Adipocyte (in vitro differentiated cells): ENCODE measurements around the gene GRIK4.

Experiments used
- DNase-seq: peaks from one replicate; pipeline ENCODE4 v3.0.0-alpha.2; 2015; ENCODE audit warnings: low read depth
- H3K27me3 ChIP-seq: replicated peaks from 2 replicates; pipeline ENCODE4 v1.7.0; 2013; ENCODE audit warnings: mild to moderate bottlenecking, low read length, moderate library complexity; ENCODE audit not compliant: control insufficient read depth, insufficient read depth
- H3K36me3 ChIP-seq: 2 replicates; pipeline ENCODE4 v1.7.0; 2013; ENCODE audit warnings: low read length, mild to moderate bottlenecking, moderate library complexity; ENCODE audit not compliant: control insufficient read depth, insufficient read depth, severe bottlenecking
- H3K4me1 ChIP-seq: 2 replicates; pipeline ENCODE4 v1.7.0; 2013; ENCODE audit warnings: mild to moderate bottlenecking, low read length, moderate library complexity; ENCODE audit not compliant: control insufficient read depth, insufficient read depth
- H3K4me3 ChIP-seq: 2 replicates; pipeline ENCODE4 v1.7.0; 2013; ENCODE audit warnings: mild to moderate bottlenecking, low read length, moderate library complexity
- H3K9ac ChIP-seq: 2 replicates; pipeline ENCODE4 v1.7.0; 2013; ENCODE audit warnings: mild to moderate bottlenecking, low read length, moderate library complexity
- H3K9me3 ChIP-seq: 2 replicates; pipeline ENCODE4 v1.7.0; 2013; ENCODE audit warnings: mild to moderate bottlenecking, low read length, moderate library complexity; ENCODE audit not compliant: control insufficient read depth

The GRIK4 gene

DNA sequence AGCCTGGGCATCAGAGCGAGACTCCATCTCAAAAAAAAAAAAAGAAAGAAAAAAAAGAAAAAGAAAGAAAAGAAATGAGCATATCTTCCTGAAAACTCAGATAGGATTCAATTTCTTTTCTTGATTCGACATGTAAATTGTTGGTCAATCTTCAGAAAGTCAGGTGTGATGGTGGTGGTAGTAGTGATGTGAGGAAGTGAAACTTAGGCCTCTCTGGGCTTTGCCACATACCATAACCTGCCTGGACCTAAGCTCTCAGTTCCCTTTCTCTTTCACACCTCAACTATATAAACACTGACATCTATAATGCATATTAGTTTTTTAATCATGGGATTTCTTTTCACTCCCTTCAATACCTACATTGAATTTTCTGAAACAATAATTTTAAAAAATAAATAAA lies 414.4 kb downstream of the GRIK4 start:
- H3K36me3 ChIP-seq: no peaks in the 10 kb centered on the region
- H3K4me1 ChIP-seq: no peaks in the 10 kb centered on the region
- H3K27me3 ChIP-seq: peaks cover 17% of the 10 kb centered on the region
- peaks cover 7% of the 10 kb centered on the region for H3K9me3 ChIP-seq
- no peak for DNase-seq
- no peak overlapping the region for H3K4me3 ChIP-seq
- H3K9ac ChIP-seq: no peak overlapping the region

- Histone ChIP-seq H3K9ac (no peak overlapping the region), H3K36me3 (no peaks in the 10 kb centered on the region), H3K4me3 (no peak overlapping the region), H3K9me3 (peaks cover 7% of the 10 kb centered on the region), H3K27me3 (peaks cover 15% of the 10 kb centered on the region), H3K4me1 (no peaks in the 10 kb centered on the region)
- no peak for DNase-seq
Observed at GRCh38 chr11:120928627-120929026, 417.1 kb downstream of the GRIK4 start.

- Histone ChIP-seq H3K9me3 (peaks cover 7% of the 10 kb centered on the region), H3K36me3 (no peaks in the 10 kb centered on the region), H3K4me1 (no peaks in the 10 kb centered on the region), H3K4me3 (no peak overlapping the region), H3K27me3 (peaks cover 16% of the 10 kb centered on the region), H3K9ac (no peak overlapping the region)
- DNase-seq: peak; percentile 51
Observed at GRCh38 chr11:120929090-120929489, 417.5 kb downstream of the GRIK4 start.

GRCh38 chr11:120929664-120930154 lies 418.2 kb downstream of the GRIK4 start:
- H3K9me3 ChIP-seq: peaks cover 7% of the 10 kb centered on the region
- H3K36me3 ChIP-seq: no peaks in the 10 kb centered on the region
- DNase-seq: peak; percentile 41
- no peak overlapping the region for H3K9ac ChIP-seq
- no peak overlapping the region for H3K4me3 ChIP-seq
- peaks cover 21% of the 10 kb centered on the region for H3K27me3 ChIP-seq
- H3K4me1 ChIP-seq: no peaks in the 10 kb centered on the region

DNA sequence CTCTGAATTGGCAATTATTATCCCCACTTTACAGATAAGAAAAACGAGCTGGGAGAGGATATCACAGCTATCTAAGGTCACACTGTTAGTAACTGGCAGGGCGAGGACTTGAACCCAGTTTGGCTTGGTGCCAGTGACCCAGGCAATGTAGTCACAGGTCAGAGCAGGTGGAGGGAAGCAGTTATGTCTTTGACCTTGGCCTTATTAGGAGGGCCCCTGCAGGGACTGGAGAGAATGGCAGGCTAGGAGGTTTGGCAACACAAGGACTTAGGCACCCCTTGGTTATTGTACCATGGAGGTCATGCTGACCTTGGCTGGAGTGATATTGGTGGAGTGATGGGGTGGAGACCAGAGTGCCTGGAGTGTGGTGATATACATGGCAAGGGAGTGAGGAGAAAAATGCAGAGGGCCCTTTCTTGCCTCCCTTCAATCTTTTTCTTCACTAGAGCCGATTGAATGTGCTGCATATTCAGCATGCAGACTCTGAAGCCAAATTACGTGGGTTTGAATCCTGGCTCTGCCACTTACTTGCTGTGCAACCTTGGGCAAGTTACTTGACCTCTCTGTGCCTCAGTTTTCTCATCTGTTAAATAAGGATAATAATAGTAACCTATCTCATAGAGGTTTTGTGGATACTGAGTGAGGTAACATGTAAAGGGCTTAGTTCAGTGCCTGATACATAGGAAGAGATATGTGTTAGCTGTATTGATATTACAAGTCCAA lies 419.7 kb downstream of the GRIK4 start:
- H3K36me3 ChIP-seq: no peaks in the 10 kb centered on the region
- no peaks in the 10 kb centered on the region for H3K4me1 ChIP-seq
- H3K9me3 ChIP-seq: peaks cover 7% of the 10 kb centered on the region
- no peak for DNase-seq
- no peak overlapping the region for H3K4me3 ChIP-seq
- H3K9ac ChIP-seq: no peak overlapping the region
- H3K27me3 ChIP-seq: peaks cover 26% of the 10 kb centered on the region

DNA sequence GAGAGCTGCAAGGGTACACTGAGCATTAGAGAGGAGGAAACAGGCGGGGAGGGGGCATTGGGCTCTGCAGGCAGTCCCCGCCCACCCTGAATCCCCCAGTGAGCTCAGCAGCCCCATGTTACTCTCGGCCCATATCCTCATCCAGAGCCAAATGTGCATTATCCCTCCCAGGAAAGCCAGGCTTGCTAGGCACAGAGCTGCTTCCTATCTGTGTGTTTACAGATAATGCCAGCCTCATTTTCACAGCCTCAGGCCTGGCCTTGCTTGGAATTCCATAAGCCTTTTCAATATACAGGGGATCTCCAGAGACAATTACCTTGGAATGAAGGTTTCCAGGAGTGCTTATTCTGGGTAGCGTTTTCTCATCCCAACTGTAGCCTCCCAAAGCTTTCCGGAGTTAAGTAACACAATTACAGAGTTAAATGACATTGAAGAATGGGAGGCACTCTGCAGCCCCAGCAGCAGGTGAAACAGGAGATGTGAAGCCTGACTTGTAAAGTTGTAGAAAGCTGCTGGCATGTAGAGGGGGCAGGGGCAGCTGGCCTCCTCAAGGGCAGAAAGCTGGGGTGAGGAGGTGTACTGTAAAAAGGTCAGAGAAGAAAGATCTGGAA lies 420.9 kb downstream of the GRIK4 start:
- no peak overlapping the region for H3K4me3 ChIP-seq
- no peaks in the 10 kb centered on the region for H3K36me3 ChIP-seq
- no peak for DNase-seq
- no peaks in the 10 kb centered on the region for H3K9me3 ChIP-seq
- H3K9ac ChIP-seq: no peak overlapping the region
- H3K27me3 ChIP-seq: peaks cover 33% of the 10 kb centered on the region
- no peaks in the 10 kb centered on the region for H3K4me1 ChIP-seq

- H3K9ac ChIP-seq: no peak overlapping the region
- no peaks in the 10 kb centered on the region for H3K9me3 ChIP-seq
- no peak overlapping the region for H3K4me3 ChIP-seq
- peaks cover 60% of the 10 kb centered on the region for H3K27me3 ChIP-seq
- H3K36me3 ChIP-seq: no peaks in the 10 kb centered on the region
- no peak for DNase-seq
- no peaks in the 10 kb centered on the region for H3K4me1 ChIP-seq
Observed at GRCh38 chr11:120936356-120936755, 424.8 kb downstream of the GRIK4 start.

- no peaks in the 10 kb centered on the region for H3K36me3 ChIP-seq
- peaks cover 60% of the 10 kb centered on the region for H3K27me3 ChIP-seq
- H3K9ac ChIP-seq: no peak overlapping the region
- no peak overlapping the region for H3K4me3 ChIP-seq
- no peak for DNase-seq
- no peaks in the 10 kb centered on the region for H3K4me1 ChIP-seq
- H3K9me3 ChIP-seq: no peaks in the 10 kb centered on the region
Observed at GRCh38 chr11:120937501-120937900, 426.0 kb downstream of the GRIK4 start.

DNA sequence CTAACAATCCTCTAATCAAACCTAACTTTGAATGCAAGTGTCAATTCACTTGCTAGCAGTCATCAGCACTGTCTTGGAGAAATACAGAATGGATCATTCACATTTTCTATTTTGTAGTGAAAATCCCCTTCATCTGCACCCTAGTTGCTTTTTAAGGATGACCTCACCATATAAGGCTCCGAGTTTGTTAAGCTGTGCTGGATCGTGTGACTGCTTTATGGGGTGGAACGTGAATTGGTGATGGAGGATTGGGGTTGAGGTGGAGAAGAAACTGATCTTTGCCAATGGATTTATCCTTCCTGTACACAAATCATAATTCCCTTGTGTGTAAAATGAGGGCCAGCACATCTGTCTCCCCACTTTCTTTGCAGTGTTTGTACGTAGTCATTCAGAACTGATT lies 426.7 kb downstream of the GRIK4 start:
- Histone ChIP-seq H3K9me3 (no peaks in the 10 kb centered on the region), H3K9ac (no peak overlapping the region), H3K4me1 (no peaks in the 10 kb centered on the region), H3K27me3 (peaks cover 57% of the 10 kb centered on the region), H3K4me3 (no peak overlapping the region), H3K36me3 (no peaks in the 10 kb centered on the region)
- DNase-seq: no peak

GRCh38 chr11:120940160-120940848 lies 428.8 kb downstream of the GRIK4 start:
- DNase-seq: no peak
- Histone ChIP-seq H3K9ac (no peak overlapping the region), H3K4me1 (no peaks in the 10 kb centered on the region), H3K9me3 (peaks cover 12% of the 10 kb centered on the region), H3K27me3 (peaks cover 43% of the 10 kb centered on the region), H3K4me3 (no peak overlapping the region), H3K36me3 (no peaks in the 10 kb centered on the region)

GRCh38 chr11:120941000-120941399 lies 429.5 kb downstream of the GRIK4 start:
- DNase-seq: no peak

More at GRCh38 chr11:120941000-120941399, 429.5 kb downstream of the GRIK4 start:
- Histone ChIP-seq H3K36me3 (no peaks in the 10 kb centered on the region), H3K9ac (no peak overlapping the region), H3K9me3 (peaks cover 18% of the 10 kb centered on the region), H3K27me3 (peaks cover 42% of the 10 kb centered on the region), H3K4me3 (no peak overlapping the region), H3K4me1 (no peaks in the 10 kb centered on the region)
